Nasal cavity respiratory epithelium epithelial cell of viscerocranial mucosa (primary cell): ENCODE measurements around the gene ZNF622. TPM values are rescaled to one million over a fixed set of nuclear protein-coding genes. Genes with fewer than 3 reads are reported as not detected.

Experiments used
- total RNA-seq: library from RNA; depleted of rRNA; stranded (reverse); fragments of >200 nt; gene quantifications from 2 replicates; pipeline ENCODE4 v1.2.3, GENCODE V29; 2014

ZNF622 gene, protein sequence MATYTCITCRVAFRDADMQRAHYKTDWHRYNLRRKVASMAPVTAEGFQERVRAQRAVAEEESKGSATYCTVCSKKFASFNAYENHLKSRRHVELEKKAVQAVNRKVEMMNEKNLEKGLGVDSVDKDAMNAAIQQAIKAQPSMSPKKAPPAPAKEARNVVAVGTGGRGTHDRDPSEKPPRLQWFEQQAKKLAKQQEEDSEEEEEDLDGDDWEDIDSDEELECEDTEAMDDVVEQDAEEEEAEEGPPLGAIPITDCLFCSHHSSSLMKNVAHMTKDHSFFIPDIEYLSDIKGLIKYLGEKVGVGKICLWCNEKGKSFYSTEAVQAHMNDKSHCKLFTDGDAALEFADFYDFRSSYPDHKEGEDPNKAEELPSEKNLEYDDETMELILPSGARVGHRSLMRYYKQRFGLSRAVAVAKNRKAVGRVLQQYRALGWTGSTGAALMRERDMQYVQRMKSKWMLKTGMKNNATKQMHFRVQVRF
- total RNA-seq: 49.7 and 61.5 TPM in 2 replicates

GRCh38 chr5:16465544-16466432 is at the start of gene ZNF622:
TSS of gene ZNF622 (minus strand) at chr5:16465800. CDS start at chr5:16465665, 135 bp downstream.

Other genes with a start within 250 kb of the ZNF622 start
- gene RETREG1, start 151.2 kb upstream of the ZNF622 start, total RNA-seq: 1.0 and 2.6 TPM in 2 replicates